GM10266 (cell line): Measurements from ENCODE around the gene C9orf72.
A peak's percentile ranks its signal among the peaks of the same experiment; 100 is the strongest.

Experiments
- DNase-seq: peaks from one replicate; pipeline ENCODE4 v3.0.0; 2012; ENCODE audit errors: extremely low spot score
- CTCF ChIP-seq: IDR thresholded peaks from 2 replicates; pipeline ENCODE4 v1.5.1; 2012; ENCODE audit warnings: mild to moderate bottlenecking, low read depth; ENCODE audit not compliant: control insufficient read depth, insufficient read depth; ENCODE audit errors: missing control alignments

Gene C9orf72

DNA sequence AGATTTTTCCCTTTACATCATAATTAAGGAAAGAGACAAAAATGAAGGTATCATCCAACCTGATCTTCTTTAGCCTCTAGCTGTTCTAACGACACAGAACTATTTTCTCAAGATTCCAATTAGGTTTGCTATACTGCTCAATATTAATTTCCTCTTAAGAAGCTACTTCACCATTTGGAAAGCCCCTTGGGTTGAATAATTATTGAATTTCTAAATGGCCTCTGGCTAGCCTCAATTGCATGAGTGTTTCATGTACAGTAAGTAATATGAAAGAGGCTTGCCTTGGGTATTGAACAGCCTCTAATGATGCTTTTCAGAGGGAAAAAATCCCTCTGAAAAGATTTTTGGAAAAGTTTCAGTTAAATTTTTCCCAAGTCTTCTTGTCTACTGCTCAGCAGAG lies 40.0 kb downstream of the C9orf72 start:
- DNase-seq, result no peak
- no peak for TF ChIP-seq CTCF

DNA sequence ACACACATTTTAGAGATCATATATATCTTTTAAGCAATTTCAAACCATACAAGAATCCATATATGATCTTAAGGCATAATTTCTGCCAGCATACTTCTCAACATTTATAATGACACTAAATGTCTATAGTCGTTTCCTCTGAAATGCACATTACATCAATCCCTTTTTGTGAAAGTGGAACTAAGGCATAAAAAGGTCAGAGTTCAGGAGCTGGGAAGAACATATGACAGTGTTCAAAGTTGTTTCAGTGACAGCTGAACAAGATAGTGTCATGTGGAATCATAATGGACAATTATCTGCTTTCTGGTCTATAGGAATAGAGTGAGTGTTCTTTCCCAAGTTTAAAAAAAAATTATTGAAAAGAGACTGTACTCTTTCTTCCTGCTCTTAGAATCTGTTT lies 41.2 kb downstream of the C9orf72 start:
- TF ChIP-seq CTCF, result no peak
- no peak for DNase-seq

GRCh38 chr9:27530915-27531755 lies 42.1 kb downstream of the C9orf72 start:
- TF ChIP-seq CTCF, result no peak
- DNase-seq, result no peak

DNA sequence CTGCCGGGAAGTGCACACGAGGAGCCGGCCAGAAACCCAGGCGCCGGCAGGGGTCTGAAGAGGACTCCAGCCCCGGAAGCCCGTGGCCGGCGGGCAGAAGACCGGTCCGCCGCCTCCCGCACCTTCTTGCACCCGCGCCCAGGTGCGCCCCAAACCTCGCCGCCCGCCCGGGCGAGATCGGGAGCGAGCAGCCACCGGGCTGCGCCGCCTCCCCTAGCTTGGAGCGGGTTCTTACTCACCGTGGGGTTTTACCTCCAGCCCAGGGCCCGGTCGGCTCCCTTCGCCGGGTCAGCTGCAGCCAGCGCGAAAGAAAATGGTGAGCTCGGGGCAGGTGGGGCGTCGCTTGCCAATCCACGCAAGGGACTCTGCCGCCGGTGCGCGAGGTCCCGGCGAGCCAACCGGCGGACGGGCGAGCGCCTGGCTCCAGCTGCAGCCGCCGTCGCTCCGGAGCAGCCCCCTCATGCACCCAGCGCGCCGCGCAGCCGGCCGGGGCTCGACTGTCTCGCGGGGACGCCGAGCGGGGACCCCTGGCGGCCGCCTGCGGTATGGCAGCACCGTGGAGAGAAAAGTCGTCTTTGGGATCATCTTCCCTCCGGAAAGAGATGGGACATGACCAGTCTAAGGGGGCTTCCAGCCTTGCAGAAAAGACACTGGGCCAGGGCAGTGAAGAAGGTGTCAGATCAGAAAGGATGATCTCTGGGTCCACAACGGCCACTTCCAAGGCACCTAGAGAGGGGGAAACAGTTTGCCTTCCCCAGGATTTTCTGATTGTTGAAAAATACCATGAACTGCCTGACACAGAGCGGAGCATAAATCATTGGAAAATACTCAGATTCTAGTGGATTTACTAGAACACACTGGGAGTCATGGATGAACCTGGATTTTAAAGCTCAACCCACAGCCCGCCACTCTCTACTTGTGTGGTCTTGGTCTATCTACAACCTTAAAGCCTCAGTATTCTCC lies 43.7 kb downstream of the C9orf72 start, which contains the start of gene MOB3B:
TSS of gene MOB3B (minus strand) at position 499 of the 963 bp plus-strand sequence. CDS start 74,264 bp downstream, outside the sequence.
- peak; percentile 90 for TF ChIP-seq CTCF
- DNase-seq, result peak; percentile 82

GRCh38 chr9:27528886-27529315 lies 44.4 kb downstream of the C9orf72 start:
- DNase-seq, result peak; percentile 58
- TF ChIP-seq CTCF, result no peak

GRCh38 chr9:27528076-27528885 lies 45.0 kb downstream of the C9orf72 start:
- DNase-seq, result peak; percentile 54
- no peak for TF ChIP-seq CTCF
